Ectodermal cell (in vitro differentiated cells): ENCODE data around the gene SUPT4H1.

Source experiments
- H3K27ac ChIP-seq: 2 replicates; pipeline ENCODE4 v1.7.0; 2013; ENCODE audit warnings: mild to moderate bottlenecking, low read depth, low read length; ENCODE audit not compliant: insufficient read depth, poor library complexity, severe bottlenecking
- H3K27me3 ChIP-seq: 2 replicates; pipeline ENCODE4 v1.7.0; 2013; ENCODE audit warnings: mild to moderate bottlenecking, low read length; ENCODE audit not compliant: insufficient read depth, control insufficient read depth, poor library complexity, severe bottlenecking
- H3K36me3 ChIP-seq: one replicate; pipeline ENCODE4 v1.7.0; 2013; ENCODE audit warnings: low read length; ENCODE audit not compliant: control insufficient read depth, insufficient read depth
- H3K4me1 ChIP-seq: one replicate; pipeline ENCODE4 v1.7.0; 2013; ENCODE audit warnings: low read length; ENCODE audit not compliant: control insufficient read depth, insufficient read depth
- H3K4me3 ChIP-seq: 2 replicates; pipeline ENCODE4 v1.7.0; 2013; ENCODE audit warnings: low read depth, low read length, control low read depth; ENCODE audit not compliant: insufficient read depth
- H3K9me3 ChIP-seq: 2 replicates; pipeline ENCODE4 v1.7.0; 2013; ENCODE audit warnings: mild to moderate bottlenecking, low read length, moderate library complexity; ENCODE audit not compliant: control insufficient read depth
- WGBS, 2 experiments: methylation state at CpG; one replicate each; pipeline ENCODE4 v1.1.7; 2013; ENCODE audit warnings: missing lambda C conversion rate in 2 of 2; 5-methylcytosine and 5-hydroxymethylcytosine counted together

The SUPT4H1 gene

GRCh38 chr17:58381124-58382035, 29.4 kb upstream of the SUPT4H1 start:
- no peaks in the 10 kb centered on the region for H3K27me3 ChIP-seq
- WGBS, 2 experiments, result 88 to 89% methylated on average over 2 to 3 of the region's 3 CpGs
- no peaks in the 10 kb centered on the region for H3K9me3 ChIP-seq
- H3K36me3 ChIP-seq, result no peaks in the 10 kb centered on the region
- H3K4me1 ChIP-seq, result peaks cover 14% of the 10 kb centered on the region
- no peak overlapping the region for H3K27ac ChIP-seq
- no peak overlapping the region for H3K4me3 ChIP-seq

- WGBS, 2 experiments, result 95 to 96% methylated on average over 5 of the region's 5 CpGs
Observed at GRCh38 chr17:58380207-58381123, 28.5 kb upstream of the SUPT4H1 start.

GRCh38 chr17:58379511-58379824, 27.5 kb upstream of the SUPT4H1 start:
- H3K27me3 ChIP-seq, result no peaks in the 10 kb centered on the region
- no peaks in the 10 kb centered on the region for H3K9me3 ChIP-seq
- WGBS, 2 experiments, result 84 to 90% methylated on average over 3 of the region's 3 CpGs
- H3K36me3 ChIP-seq, result no peaks in the 10 kb centered on the region
- peaks cover 13% of the 10 kb centered on the region for H3K4me1 ChIP-seq
- no peak overlapping the region for H3K4me3 ChIP-seq
- H3K27ac ChIP-seq, result no peak overlapping the region

More at GRCh38 chr17:58380207-58381123, 28.5 kb upstream of the SUPT4H1 start:
- no peak overlapping the region for H3K27ac ChIP-seq
- H3K4me1 ChIP-seq, result peaks cover 14% of the 10 kb centered on the region
- no peaks in the 10 kb centered on the region for H3K36me3 ChIP-seq
- no peaks in the 10 kb centered on the region for H3K27me3 ChIP-seq
- H3K9me3 ChIP-seq, result no peaks in the 10 kb centered on the region
- H3K4me3 ChIP-seq, result no peak overlapping the region

DNA sequence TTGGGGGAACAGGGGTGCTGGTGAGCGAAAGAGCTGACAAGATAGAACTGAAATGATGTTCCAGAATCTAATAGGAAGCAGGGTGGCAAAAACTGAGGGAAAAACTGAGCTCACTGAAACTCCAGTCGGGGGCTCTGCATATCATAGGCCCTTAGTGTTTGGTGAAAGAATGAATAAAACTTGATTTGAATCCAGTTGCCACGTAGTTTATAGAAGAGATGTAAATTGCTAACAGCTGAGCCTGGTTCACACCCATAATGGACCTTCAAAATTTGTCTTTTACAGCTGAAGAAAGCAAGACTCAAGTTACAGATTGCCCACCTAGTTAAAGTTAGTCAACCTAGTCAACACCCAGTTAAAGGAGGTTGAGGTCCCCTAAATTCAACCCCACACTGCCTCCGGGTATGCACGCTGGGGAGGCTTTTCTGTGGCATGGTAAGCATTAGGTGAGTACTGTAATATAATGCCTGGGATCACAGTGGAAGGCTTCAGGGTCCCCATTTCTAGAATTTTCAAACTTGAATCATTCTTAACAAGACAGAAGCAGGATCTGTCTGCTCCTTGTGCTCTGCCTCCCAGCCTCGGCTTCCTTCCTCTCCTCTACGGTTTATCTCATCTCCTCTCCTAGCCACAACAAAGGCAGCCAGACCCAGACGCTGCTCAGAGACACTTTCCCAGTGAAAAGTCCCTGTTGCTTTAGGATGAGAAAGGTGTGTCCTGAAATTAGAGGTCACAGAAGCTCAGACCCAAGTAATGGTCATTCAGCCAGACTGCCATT, 26.9 kb upstream of the SUPT4H1 start:
- H3K27ac ChIP-seq, result no peak overlapping the region
- no peaks in the 10 kb centered on the region for H3K36me3 ChIP-seq

DNA sequence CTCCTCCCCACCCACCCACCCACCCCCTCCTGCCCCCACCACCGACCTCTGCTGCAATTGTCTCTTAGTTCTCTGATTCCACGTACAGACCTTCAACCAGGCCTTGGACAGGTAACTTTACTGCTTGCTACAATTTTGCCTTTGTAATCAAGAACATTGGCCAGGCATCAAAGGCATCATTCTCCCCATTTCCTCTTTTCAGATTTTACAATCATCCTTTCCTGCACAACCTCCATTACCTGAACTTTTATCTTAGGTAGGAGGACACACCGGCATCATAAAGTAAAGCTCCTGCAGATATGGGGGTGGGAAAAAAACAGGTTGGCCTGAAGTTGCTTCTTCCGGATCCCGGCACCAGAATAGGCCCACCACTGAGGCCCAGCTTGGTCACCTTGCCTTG, 25.7 kb upstream of the SUPT4H1 start:
- H3K27me3 ChIP-seq, result no peaks in the 10 kb centered on the region
- no peak overlapping the region for H3K27ac ChIP-seq
- no peaks in the 10 kb centered on the region for H3K36me3 ChIP-seq
- H3K4me1 ChIP-seq, result peaks cover 7% of the 10 kb centered on the region
- H3K9me3 ChIP-seq, result no peaks in the 10 kb centered on the region
- 85 to 88% methylated on average over 5 of the region's 5 CpGs for WGBS, 2 experiments
- H3K4me3 ChIP-seq, result no peak overlapping the region

More for the DNA sequence above, 26.9 kb upstream of the SUPT4H1 start:
- no peaks in the 10 kb centered on the region for H3K9me3 ChIP-seq
- peaks cover 7% of the 10 kb centered on the region for H3K4me1 ChIP-seq
- H3K4me3 ChIP-seq, result no peak overlapping the region
- no peaks in the 10 kb centered on the region for H3K27me3 ChIP-seq
- 87 to 88% methylated on average over 8 of the region's 8 CpGs for WGBS, 2 experiments

DNA sequence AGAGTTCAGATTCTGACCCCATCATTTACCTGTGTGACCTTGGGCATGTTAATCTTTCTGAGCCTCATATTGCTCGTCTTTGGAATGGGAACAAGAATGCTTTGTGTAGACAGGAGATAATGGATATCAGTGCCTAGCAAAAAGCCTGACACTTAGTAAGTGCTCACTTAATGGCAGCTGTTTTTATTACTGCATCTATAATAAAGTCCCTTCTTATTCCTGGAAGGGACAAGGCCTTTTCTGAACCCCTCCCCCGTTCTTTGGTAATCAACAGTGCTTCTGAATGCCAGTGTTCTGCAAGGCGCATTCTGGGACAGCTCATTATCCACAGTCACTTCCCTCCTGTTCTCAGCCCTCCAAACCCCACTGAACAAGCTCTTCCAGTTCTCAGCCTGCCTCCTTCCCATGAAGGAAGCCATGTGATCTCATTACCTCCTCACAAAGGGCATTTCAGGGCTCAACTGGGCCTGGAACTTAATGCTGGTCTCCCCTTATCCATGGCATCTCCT, 25.1 kb upstream of the SUPT4H1 start:
- Histone ChIP-seq H3K4me3 (no peak overlapping the region), H3K27ac (no peak overlapping the region), H3K36me3 (no peaks in the 10 kb centered on the region), H3K9me3 (no peaks in the 10 kb centered on the region), H3K4me1 (peaks cover 7% of the 10 kb centered on the region), H3K27me3 (no peaks in the 10 kb centered on the region)
- 89 to 90% methylated on average over 3 of the region's 3 CpGs for WGBS, 2 experiments

DNA sequence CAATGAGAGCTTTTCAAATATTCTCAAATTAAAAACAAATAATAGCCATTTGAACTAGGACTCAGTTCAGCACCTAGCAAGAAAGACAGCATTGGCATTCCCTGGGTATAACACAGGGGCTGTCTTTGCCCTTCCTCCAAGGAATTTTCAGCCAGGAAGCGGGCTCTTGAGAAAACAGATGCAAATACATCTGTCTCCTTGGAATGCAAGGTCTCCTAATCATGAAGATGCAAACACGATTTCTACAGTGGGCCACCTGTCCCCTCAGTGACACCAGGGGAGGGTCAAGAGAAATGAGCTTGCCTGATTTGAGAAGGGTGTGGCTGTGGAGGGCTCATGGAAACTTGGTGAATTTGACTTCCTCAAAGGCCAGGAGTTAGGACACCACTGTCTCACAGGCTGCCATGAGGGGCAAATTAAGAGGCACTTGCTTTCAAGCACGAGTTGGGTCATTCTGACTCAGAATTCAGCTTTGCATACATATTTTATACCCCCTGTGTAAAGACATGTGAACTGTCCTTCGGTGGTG, 24.5 kb upstream of the SUPT4H1 start:
- H3K4me3 ChIP-seq, result no peak overlapping the region
- no peaks in the 10 kb centered on the region for H3K27me3 ChIP-seq
- WGBS, 2 experiments, result 74 to 79% methylated on average over 4 of the region's 4 CpGs
- peaks cover 7% of the 10 kb centered on the region for H3K4me1 ChIP-seq
- H3K27ac ChIP-seq, result no peak overlapping the region
- H3K36me3 ChIP-seq, result no peaks in the 10 kb centered on the region
- no peaks in the 10 kb centered on the region for H3K9me3 ChIP-seq

- Histone ChIP-seq H3K4me1 (no peaks in the 10 kb centered on the region), H3K36me3 (no peaks in the 10 kb centered on the region), H3K4me3 (no peak overlapping the region), H3K27me3 (no peaks in the 10 kb centered on the region), H3K27ac (no peak overlapping the region), H3K9me3 (no peaks in the 10 kb centered on the region)
- WGBS, 2 experiments, result 64 to 73% methylated on average over 2 of the region's 2 CpGs
Observed at GRCh38 chr17:58375811-58376210, 23.8 kb upstream of the SUPT4H1 start.

DNA sequence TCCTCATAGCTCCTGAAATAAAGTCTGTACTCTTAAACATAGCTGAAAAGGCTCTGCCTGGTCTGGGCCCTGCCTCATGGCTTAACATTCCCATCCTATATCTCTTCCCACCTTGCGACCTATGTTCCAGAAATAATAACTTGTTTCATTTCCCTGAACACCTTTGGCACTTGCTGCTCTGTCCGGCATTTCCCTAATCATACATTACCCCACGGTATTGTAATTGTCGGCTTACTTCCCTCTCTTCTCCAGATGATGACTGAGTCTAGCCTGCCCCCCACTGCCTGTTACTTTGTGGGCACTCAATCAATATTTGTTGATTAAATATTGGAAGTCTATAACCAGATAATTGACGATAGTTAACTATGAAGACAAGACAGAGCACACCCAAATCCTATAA, 23.3 kb upstream of the SUPT4H1 start:
- WGBS, 2 experiments, result 94 to 97% methylated on average over 5 of the region's 5 CpGs
- Histone ChIP-seq H3K36me3 (no peaks in the 10 kb centered on the region), H3K9me3 (no peaks in the 10 kb centered on the region), H3K27ac (no peak overlapping the region), H3K4me1 (no peaks in the 10 kb centered on the region), H3K4me3 (no peak overlapping the region), H3K27me3 (no peaks in the 10 kb centered on the region)
